HepG2 (cell line): ENCODE results near the gene SYNJ2. TPM values are rescaled to one million over a fixed set of nuclear protein-coding genes. Genes with fewer than 3 reads are reported as not detected.

Experiments
- CBFB ChIP-seq: sonication (generic); formaldehyde crosslinking; IDR thresholded peaks from 2 replicates; pipeline ENCODE4 v1.4.0; 2020; ENCODE audit warnings: missing genetic modification reagents
- CBX1 ChIP-seq: IDR thresholded peaks from one replicate; pipeline ENCODE4 v1.6.1; 2016; ENCODE audit warnings: antibody characterized with exemption, low read depth
- DNMT3B ChIP-seq: conservative IDR thresholded peaks from 2 replicates; pipeline ENCODE4 v1.6.1; 2016; ENCODE audit warnings: missing biosample characterization, control low read depth
- GTF2F1 ChIP-seq: fragments of 150-350 bp; IDR thresholded peaks from 2 replicates; pipeline ENCODE4 v1.6.1; 2014; ENCODE audit warnings: low read length
- HNRNPUL1 ChIP-seq: fragments of 200-400 bp; formaldehyde crosslinking; IDR thresholded peaks from 2 replicates; pipeline ENCODE4 v1.6.1; 2017; ENCODE audit warnings: low read depth, mild to moderate bottlenecking, low read length, moderate library complexity
- KDM1A ChIP-seq: IDR thresholded peaks from 2 replicates; pipeline ENCODE4 v1.6.1; 2016; ENCODE audit warnings: missing compliant biosample characterization
- KDM4B ChIP-seq: sonication (generic); formaldehyde crosslinking; IDR thresholded peaks from 2 replicates; pipeline ENCODE4 v1.4.0; 2020; ENCODE audit warnings: missing genetic modification reagents
- MXD4 ChIP-seq: IDR thresholded peaks from 2 replicates; pipeline ENCODE4 v1.6.1; 2016; ENCODE audit warnings: mild to moderate bottlenecking, missing biosample characterization, missing genetic modification reagents
- PITX1 ChIP-seq: sonication (generic); formaldehyde crosslinking; IDR thresholded peaks from 2 replicates; pipeline ENCODE4 v1.5.1; 2020; ENCODE audit warnings: mild to moderate bottlenecking, missing genetic modification reagents
- REPIN1 ChIP-seq: sonication (generic); formaldehyde crosslinking; IDR thresholded peaks from 2 replicates; pipeline ENCODE4 v1.8.0; 2022; ENCODE audit warnings: missing genetic modification reagents, low read depth, mild to moderate bottlenecking, borderline replicate concordance
- RERE ChIP-seq: IDR thresholded peaks from 2 replicates; pipeline ENCODE4 v1.6.1; 2016; ENCODE audit warnings: low read depth, missing genetic modification reagents, missing compliant biosample characterization
- SMARCE1 ChIP-seq: fragments of 450-650 bp; IDR thresholded peaks from 2 replicates; pipeline ENCODE4 v1.6.1; 2017; ENCODE audit warnings: borderline replicate concordance
- U2AF2 ChIP-seq: fragments of 200-400 bp; formaldehyde crosslinking; IDR thresholded peaks from 2 replicates; pipeline ENCODE4 v1.6.1; 2017; ENCODE audit warnings: low read depth, mild to moderate bottlenecking, low read length
- ZBTB38 ChIP-seq: sonication (generic); formaldehyde crosslinking; IDR thresholded peaks from 2 replicates; pipeline ENCODE4 v1.5.1; 2020; ENCODE audit warnings: mild to moderate bottlenecking, missing genetic modification reagents
- ZBTB8A ChIP-seq: sonication (generic); formaldehyde crosslinking; IDR thresholded peaks from 2 replicates; pipeline ENCODE4 v1.4.0; 2020; ENCODE audit warnings: mild to moderate bottlenecking, low read depth, missing genetic modification reagents, borderline replicate concordance
- ZFP82 ChIP-seq: sonication (generic); formaldehyde crosslinking; IDR thresholded peaks from 2 replicates; pipeline ENCODE4 v1.5.1; 2020; ENCODE audit warnings: mild to moderate bottlenecking, missing genetic modification reagents, borderline replicate concordance
- ZFYVE20 ChIP-seq: sonication (generic); formaldehyde crosslinking; IDR thresholded peaks from 2 replicates; pipeline ENCODE4 v1.8.0; 2023; ENCODE audit warnings: low read depth, mild to moderate bottlenecking, moderate library complexity, missing genetic modification reagents, borderline replicate concordance
- ZNF30 ChIP-seq: sonication (generic); formaldehyde crosslinking; IDR thresholded peaks from 2 replicates; pipeline ENCODE4 v1.5.0; 2020; ENCODE audit warnings: mild to moderate bottlenecking, missing genetic modification reagents
- ZNF577 ChIP-seq: sonication (generic); formaldehyde crosslinking; IDR thresholded peaks from 2 replicates; pipeline ENCODE4 v1.4.0; 2020; ENCODE audit warnings: mild to moderate bottlenecking, low read depth, missing genetic modification reagents, borderline replicate concordance
- ZNF614 ChIP-seq: IDR thresholded peaks from 2 replicates; pipeline ENCODE4 v1.6.1; 2018; ENCODE audit warnings: missing biosample characterization, missing genetic modification reagents, inconsistent platforms, borderline replicate concordance
- ZNF788 ChIP-seq: sonication (generic); formaldehyde crosslinking; IDR thresholded peaks from 2 replicates; pipeline ENCODE4 v1.5.0; 2020; ENCODE audit warnings: mild to moderate bottlenecking, missing genetic modification reagents, borderline replicate concordance
- ZSCAN25 ChIP-seq: sonication (generic); formaldehyde crosslinking; IDR thresholded peaks from 2 replicates; pipeline ENCODE4 v1.8.0; 2022; ENCODE audit warnings: mild to moderate bottlenecking, missing genetic modification reagents
- polyA plus RNA-seq, 8 experiments: library from polyadenylated mRNA; depleted of rRNA in 3 of 8; stranded (reverse) in 7 of 8; unstranded in 1 of 8; fragments of >200 nt; fragmentation: Illumina TruSeq in 4 of 8; extraction: Trizol in 4 of 8; gene quantifications; 2 replicates each; pipeline versions ENCODE4 v1.2.1 to v1.2.3, GENCODE V29; 2011 to 2016; ENCODE audit warnings: low read depth in 4 of 8, missing spikeins in 1 of 8, mixed read lengths in 1 of 8; ENCODE audit not compliant: insufficient read depth in 1 of 8
- total RNA-seq, 5 experiments: library from RNA; depleted of rRNA; stranded (reverse); fragments of >200 nt; fragmentation: Illumina TruSeq; extraction: Trizol; gene quantifications; 2 replicates each; pipeline ENCODE4 v1.2.3, GENCODE V29; 2016; ENCODE audit warnings: low read depth in 1 of 5
- TF ChIP-seq, protein P1 (sequence below): sonication (generic); formaldehyde crosslinking; IDR thresholded peaks from 2 replicates; pipeline ENCODE4 v1.5.1; 2020; ENCODE audit warnings: missing genetic modification reagents, mild to moderate bottlenecking, borderline replicate concordance
- TF ChIP-seq, protein P2 (sequence below): IDR thresholded peaks from 2 replicates; pipeline ENCODE4 v1.6.1; 2016; ENCODE audit warnings: missing compliant biosample characterization, missing genetic modification reagents, borderline replicate concordance

SYNJ2 gene
- total and polyA plus RNA-seq, 2 of the 13 experiments (the other 11 are each of a cell fraction or from before 2014, with no cell fraction given) = 39.1 to 57.6 TPM

- TF ChIP-seq, protein P1, sequence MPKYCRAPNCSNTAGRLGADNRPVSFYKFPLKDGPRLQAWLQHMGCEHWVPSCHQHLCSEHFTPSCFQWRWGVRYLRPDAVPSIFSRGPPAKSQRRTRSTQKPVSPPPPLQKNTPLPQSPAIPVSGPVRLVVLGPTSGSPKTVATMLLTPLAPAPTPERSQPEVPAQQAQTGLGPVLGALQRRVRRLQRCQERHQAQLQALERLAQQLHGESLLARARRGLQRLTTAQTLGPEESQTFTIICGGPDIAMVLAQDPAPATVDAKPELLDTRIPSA (CRISPR knock-in tag) = no peak
- TF ChIP-seq HNRNPUL1 (no peak), ZSCAN25 (CRISPR knock-in tag) (peak; percentile 70; the same call in 1 of the 2 replicates), ZBTB8A (CRISPR knock-in tag) (no peak), ZBTB38 (CRISPR knock-in tag) (peak; percentile 44; the same call in 1 of the 2 replicates), GTF2F1 (no peak), KDM4B (CRISPR knock-in tag) (peak; percentile 97), ZFP82 (peak; percentile 22; the same call in 1 of the 2 replicates), DNMT3B (peak; percentile 96; the same call in 1 of the 2 replicates), U2AF2 (no peak), ZNF614 (CRISPR knock-in tag) (peak; percentile 96), REPIN1 (CRISPR knock-in tag) (peak; percentile 99), CBX1 (no peak), PITX1 (CRISPR knock-in tag) (peak; percentile 96), RERE (CRISPR knock-in tag) (peak; percentile 96), MXD4 (CRISPR knock-in tag) (peak; percentile 92), ZNF30 (CRISPR knock-in tag) (no peak), ZNF788 (CRISPR knock-in tag) (0 out of 2 replicates have a peak, but pooled peaks have one; percentile 45), ZNF577 (CRISPR knock-in tag) (no peak), CBFB (CRISPR knock-in tag) (peak; percentile 86), KDM1A (peak; percentile 87), SMARCE1 (no peak), ZFYVE20 (CRISPR knock-in tag) (no peak)
- TF ChIP-seq, protein P2, sequence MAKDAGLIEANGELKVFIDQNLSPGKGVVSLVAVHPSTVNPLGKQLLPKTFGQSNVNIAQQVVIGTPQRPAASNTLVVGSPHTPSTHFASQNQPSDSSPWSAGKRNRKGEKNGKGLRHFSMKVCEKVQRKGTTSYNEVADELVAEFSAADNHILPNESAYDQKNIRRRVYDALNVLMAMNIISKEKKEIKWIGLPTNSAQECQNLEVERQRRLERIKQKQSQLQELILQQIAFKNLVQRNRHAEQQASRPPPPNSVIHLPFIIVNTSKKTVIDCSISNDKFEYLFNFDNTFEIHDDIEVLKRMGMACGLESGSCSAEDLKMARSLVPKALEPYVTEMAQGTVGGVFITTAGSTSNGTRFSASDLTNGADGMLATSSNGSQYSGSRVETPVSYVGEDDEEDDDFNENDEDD (CRISPR knock-in tag) = peak; percentile 59; the same call in 1 of the 2 replicates
Measured at GRCh38 chr6:157985378-157986155, 3.9 kb downstream of the SYNJ2 start (continued).
